Mesenchymal stem cell (in vitro differentiated cells and primary cell): Measurements from ENCODE around the gene F2RL3.

Experiments used
- DNase-seq: peaks from one replicate; pipeline ENCODE4 v3.0.0-alpha.2; 2013
- H2AFZ ChIP-seq: one replicate; pipeline ENCODE4 v1.6.1; 2013; ENCODE audit warnings: low read depth, mild to moderate bottlenecking, control low read depth, inconsistent platforms, low read length, moderate library complexity
- H2AK5ac ChIP-seq: 2 replicates; pipeline ENCODE4 v1.6.1; 2013; ENCODE audit warnings: low read length, moderate library complexity, mild to moderate bottlenecking, inconsistent platforms; ENCODE audit not compliant: severe bottlenecking
- H2BK120ac ChIP-seq: one replicate; pipeline ENCODE4 v1.6.1; 2013; ENCODE audit warnings: low read depth, mild to moderate bottlenecking, inconsistent platforms, low read length, moderate library complexity
- H2BK12ac ChIP-seq, 2 experiments: one replicate each; pipeline ENCODE4 v1.6.1; 2013; ENCODE audit warnings: inconsistent platforms in 2 of 2, low read length in 2 of 2, mild to moderate bottlenecking in 2 of 2, moderate library complexity in 2 of 2, control low read depth in 1 of 2
- H2BK15ac ChIP-seq: one replicate; pipeline ENCODE4 v1.6.1; 2013; ENCODE audit warnings: mild to moderate bottlenecking, low read depth, inconsistent platforms; ENCODE audit not compliant: poor library complexity, severe bottlenecking
- H2BK5ac ChIP-seq: 2 replicates; pipeline ENCODE4 v1.6.1; 2013; ENCODE audit warnings: low read depth, mild to moderate bottlenecking, low read length, control low read depth, inconsistent platforms; ENCODE audit not compliant: poor library complexity, severe bottlenecking
- H3K14ac ChIP-seq, 2 experiments: one replicate each; pipeline ENCODE4 v1.6.1; 2013; ENCODE audit warnings: inconsistent platforms in 2 of 2, low read length in 2 of 2, control low read depth in 1 of 2, mild to moderate bottlenecking in 1 of 2, moderate library complexity in 1 of 2
- H3K18ac ChIP-seq, 2 experiments: one replicate each; pipeline ENCODE4 v1.6.1; 2013; ENCODE audit warnings: inconsistent platforms in 2 of 2, low read length in 2 of 2, control low read depth in 1 of 2, low read depth in 1 of 2, mild to moderate bottlenecking in 1 of 2
- H3K23ac ChIP-seq, 2 experiments: one replicate each; pipeline ENCODE4 v1.6.1; 2013; ENCODE audit warnings: inconsistent platforms in 2 of 2, low read length in 2 of 2, mild to moderate bottlenecking in 2 of 2, moderate library complexity in 2 of 2, control low read depth in 1 of 2
- H3K27ac ChIP-seq: 2 replicates; pipeline ENCODE4 v1.5.1; 2013; ENCODE audit warnings: mild to moderate bottlenecking, moderate library complexity, low read length, control low read depth, inconsistent platforms; ENCODE audit not compliant: poor library complexity, severe bottlenecking
- H3K27me3 ChIP-seq, 2 experiments: 2 replicates each; pipeline versions ENCODE4 v1.6.1 to v1.7.0; 2013; ENCODE audit warnings: low read length in 2 of 2, mild to moderate bottlenecking in 2 of 2, moderate library complexity in 2 of 2, control low read depth in 1 of 2, inconsistent platforms in 1 of 2; ENCODE audit not compliant: control insufficient read depth in 1 of 2, insufficient read depth in 1 of 2
- H3K36me3 ChIP-seq, 2 experiments: 2 replicates each; pipeline versions ENCODE4 v1.6.1 to v1.7.0; 2013; ENCODE audit warnings: low read length in 2 of 2, control low read depth in 1 of 2, inconsistent platforms in 1 of 2, low read depth in 1 of 2, mild to moderate bottlenecking in 1 of 2; ENCODE audit not compliant: insufficient read depth in 2 of 2, control insufficient read depth in 1 of 2
- H3K4ac ChIP-seq, 2 experiments: one replicate each; pipeline ENCODE4 v1.6.1; 2013; ENCODE audit warnings: inconsistent platforms in 2 of 2, low read length in 2 of 2, mild to moderate bottlenecking in 2 of 2, moderate library complexity in 2 of 2, control low read depth in 1 of 2, low read depth in 1 of 2
- H3K4me1 ChIP-seq: 2 replicates; pipeline ENCODE4 v1.6.1; 2013; ENCODE audit warnings: low read depth, low read length, control low read depth; ENCODE audit not compliant: control insufficient read depth, insufficient read depth
- H3K4me2 ChIP-seq: 2 replicates; pipeline ENCODE4 v1.6.1; 2013; ENCODE audit warnings: low read length, mild to moderate bottlenecking, inconsistent platforms; ENCODE audit not compliant: poor library complexity, severe bottlenecking
- H3K4me3 ChIP-seq, 2 experiments: 2 replicates each; pipeline versions ENCODE4 v1.5.1 to v1.7.0; 2013; ENCODE audit warnings: low read length in 2 of 2, mild to moderate bottlenecking in 2 of 2, control low read depth in 1 of 2, low read depth in 1 of 2; ENCODE audit not compliant: insufficient read depth in 1 of 2
- H3K79me1 ChIP-seq: replicated peaks from 2 replicates; pipeline ENCODE4 v1.6.1; 2013; ENCODE audit warnings: mild to moderate bottlenecking, control low read depth, low read length, inconsistent platforms; ENCODE audit not compliant: poor library complexity, severe bottlenecking
- H3K9ac ChIP-seq: 2 replicates; pipeline ENCODE4 v1.7.0; 2013; ENCODE audit warnings: mild to moderate bottlenecking, low read length, moderate library complexity
- H3K9me3 ChIP-seq: 2 replicates; pipeline ENCODE4 v1.7.0; 2013; ENCODE audit warnings: mild to moderate bottlenecking, low read length; ENCODE audit not compliant: control insufficient read depth
- H4K8ac ChIP-seq: one replicate; pipeline ENCODE4 v1.6.1; 2013; ENCODE audit warnings: inconsistent platforms, mild to moderate bottlenecking, low read length, moderate library complexity
- H4K91ac ChIP-seq: one replicate; pipeline ENCODE4 v1.6.1; 2013; ENCODE audit warnings: mild to moderate bottlenecking, low read length, inconsistent platforms
- WGBS: methylation state at CpG from one replicate; pipeline ENCODE4 v1.1.7; 2013; ENCODE audit warnings: mixed read lengths; 5-methylcytosine and 5-hydroxymethylcytosine counted together

Gene F2RL3

GRCh38 chr19:16920816-16921529 is 32.2 kb downstream of the F2RL3 start:
- Histone ChIP-seq H2BK12ac (no peak overlapping the region), H2BK5ac (no peak overlapping the region), H3K14ac (peak overlapping the region in 1 of 2 experiments; percentile 66), H2BK120ac (no peak overlapping the region), H3K36me3 (no peaks in the 10 kb centered on the region), H3K23ac (no peak overlapping the region), H3K9ac (peak overlapping the region; percentile 27), H3K18ac (no peak overlapping the region), H3K27ac (no peak overlapping the region), H3K4me2 (no peak overlapping the region), H3K27me3 (no peaks in the 10 kb centered on the region), H3K4ac (no peak overlapping the region), H2BK15ac (no peak overlapping the region), H3K4me3 (no peak overlapping the region), H2AFZ (no peak overlapping the region), H2AK5ac (no peak overlapping the region), H4K91ac (no peak overlapping the region), H4K8ac (no peak overlapping the region), H3K79me1 (no peaks in the 10 kb centered on the region), H3K9me3 (peaks cover 11% of the 10 kb centered on the region), H3K4me1 (peaks cover 2% of the 10 kb centered on the region)
- peak; percentile 68 for DNase-seq
- 68% methylated on average over 12 of the region's 12 CpGs for WGBS

- no peak overlapping the region for H2BK12ac ChIP-seq
- no peak overlapping the region for H2BK5ac ChIP-seq
- no peaks in the 10 kb centered on the region for H3K27me3 ChIP-seq
- no peak overlapping the region for H4K91ac ChIP-seq
- H3K9me3 ChIP-seq, result peaks cover 14% of the 10 kb centered on the region
- no peak overlapping the region for H3K4me2 ChIP-seq
- H3K4me1 ChIP-seq, result peaks cover 2% of the 10 kb centered on the region
- H3K14ac ChIP-seq, result no peak overlapping the region
- no peak overlapping the region for H3K4ac ChIP-seq
- no peak overlapping the region for H3K27ac ChIP-seq
- no peak overlapping the region for H2BK120ac ChIP-seq
- H3K9ac ChIP-seq, result no peak overlapping the region
- 89% methylated on average over 21 of the region's 21 CpGs for WGBS
- no peak overlapping the region for H2AFZ ChIP-seq
- no peak overlapping the region for H2BK15ac ChIP-seq
- no peak overlapping the region for H3K18ac ChIP-seq
- H3K36me3 ChIP-seq, result no peaks in the 10 kb centered on the region
- H3K79me1 ChIP-seq, result no peaks in the 10 kb centered on the region
- no peak overlapping the region for H2AK5ac ChIP-seq
- DNase-seq, result no peak
- no peak overlapping the region for H3K4me3 ChIP-seq
- no peak overlapping the region for H3K23ac ChIP-seq
- H4K8ac ChIP-seq, result no peak overlapping the region
Measured at GRCh38 chr19:16921766-16922591, 33.2 kb downstream of the F2RL3 start.

GRCh38 chr19:16922592-16922934 is 33.8 kb downstream of the F2RL3 start:
- Histone ChIP-seq H3K9ac (no peak overlapping the region), H4K8ac (no peak overlapping the region), H2BK12ac (no peak overlapping the region), H3K4ac (no peak overlapping the region), H3K4me2 (no peak overlapping the region), H2AK5ac (no peak overlapping the region), H3K14ac (no peak overlapping the region), H3K4me1 (peaks cover 2% of the 10 kb centered on the region), H2BK120ac (no peak overlapping the region), H3K79me1 (no peaks in the 10 kb centered on the region), H2BK5ac (no peak overlapping the region), H3K36me3 (no peaks in the 10 kb centered on the region), H2BK15ac (no peak overlapping the region), H3K23ac (no peak overlapping the region), H2AFZ (no peak overlapping the region), H3K18ac (no peak overlapping the region), H3K4me3 (no peak overlapping the region), H3K27ac (no peak overlapping the region), H3K9me3 (peaks cover 14% of the 10 kb centered on the region), H3K27me3 (no peaks in the 10 kb centered on the region), H4K91ac (no peak overlapping the region)
- no peak for DNase-seq
- WGBS, result 84% methylated on average over 1 of the region's 1 CpG

GRCh38 chr19:16922949-16923348 is 34.1 kb downstream of the F2RL3 start:
- H2BK5ac ChIP-seq, result no peak overlapping the region
- peaks cover 14% of the 10 kb centered on the region for H3K9me3 ChIP-seq
- no peak overlapping the region for H2BK120ac ChIP-seq
- H3K14ac ChIP-seq, result no peak overlapping the region
- no peak overlapping the region for H3K18ac ChIP-seq
- H3K9ac ChIP-seq, result no peak overlapping the region
- no peak overlapping the region for H4K91ac ChIP-seq
- no peak overlapping the region for H3K23ac ChIP-seq
- 89% methylated on average over 13 of the region's 13 CpGs for WGBS
- no peak overlapping the region for H4K8ac ChIP-seq
- no peak overlapping the region for H2BK12ac ChIP-seq
- H3K4me3 ChIP-seq, result peak overlapping the region in 1 of 2 experiments; percentile 2
- no peak overlapping the region for H3K4me2 ChIP-seq
- peaks cover 2% of the 10 kb centered on the region for H3K4me1 ChIP-seq
- H3K79me1 ChIP-seq, result no peaks in the 10 kb centered on the region
- H3K27me3 ChIP-seq, result no peaks in the 10 kb centered on the region
- no peaks in the 10 kb centered on the region for H3K36me3 ChIP-seq
- no peak overlapping the region for H2BK15ac ChIP-seq
- no peak overlapping the region for H3K4ac ChIP-seq
- H3K27ac ChIP-seq, result no peak overlapping the region
- no peak for DNase-seq
- no peak overlapping the region for H2AFZ ChIP-seq
- H2AK5ac ChIP-seq, result no peak overlapping the region
